ENCODE results near the gene XKR8.

Gene XKR8

DNA sequence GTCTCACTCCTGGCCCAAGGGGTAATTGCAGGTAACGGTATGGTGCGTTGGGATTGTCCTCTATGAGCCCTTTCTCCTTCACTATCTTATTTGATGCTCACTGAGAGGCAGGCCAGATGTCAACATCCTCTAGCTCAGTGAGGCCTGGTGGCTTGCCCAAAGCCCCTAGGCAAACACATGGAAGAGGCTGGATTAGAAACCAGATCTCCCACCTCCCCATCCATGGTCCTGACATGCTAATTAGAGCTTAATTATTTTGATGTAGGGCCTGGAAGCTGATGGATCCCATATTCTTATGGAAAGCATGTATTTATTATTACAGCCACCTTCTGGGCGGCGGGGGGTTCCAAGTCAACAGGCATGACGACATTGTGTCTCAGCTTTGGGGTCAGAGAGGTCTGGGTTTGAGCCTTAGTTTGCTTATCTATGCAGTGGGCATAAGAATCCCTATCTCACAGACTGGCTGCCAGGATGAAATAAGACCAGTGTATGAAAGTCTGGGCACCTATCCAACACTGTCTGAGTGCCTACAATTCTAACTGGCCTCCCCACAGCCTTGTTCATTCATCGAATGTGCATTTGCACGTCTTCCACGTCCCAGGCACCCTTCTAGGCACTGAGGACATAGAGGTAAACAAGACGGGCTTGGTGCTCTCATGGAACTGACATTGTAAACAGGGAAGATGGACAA lies 18.8 kb upstream of the XKR8 start:
- FAIRE-seq (no peak), DNase-seq (ENCODE audit: insufficient read length, low spot score) (no peak)
- TF ChIP-seq POLR2A (IDR thresholded peaks at IDR 0.05; ENCODE audit: low read depth, low read length), result no peak

DNA sequence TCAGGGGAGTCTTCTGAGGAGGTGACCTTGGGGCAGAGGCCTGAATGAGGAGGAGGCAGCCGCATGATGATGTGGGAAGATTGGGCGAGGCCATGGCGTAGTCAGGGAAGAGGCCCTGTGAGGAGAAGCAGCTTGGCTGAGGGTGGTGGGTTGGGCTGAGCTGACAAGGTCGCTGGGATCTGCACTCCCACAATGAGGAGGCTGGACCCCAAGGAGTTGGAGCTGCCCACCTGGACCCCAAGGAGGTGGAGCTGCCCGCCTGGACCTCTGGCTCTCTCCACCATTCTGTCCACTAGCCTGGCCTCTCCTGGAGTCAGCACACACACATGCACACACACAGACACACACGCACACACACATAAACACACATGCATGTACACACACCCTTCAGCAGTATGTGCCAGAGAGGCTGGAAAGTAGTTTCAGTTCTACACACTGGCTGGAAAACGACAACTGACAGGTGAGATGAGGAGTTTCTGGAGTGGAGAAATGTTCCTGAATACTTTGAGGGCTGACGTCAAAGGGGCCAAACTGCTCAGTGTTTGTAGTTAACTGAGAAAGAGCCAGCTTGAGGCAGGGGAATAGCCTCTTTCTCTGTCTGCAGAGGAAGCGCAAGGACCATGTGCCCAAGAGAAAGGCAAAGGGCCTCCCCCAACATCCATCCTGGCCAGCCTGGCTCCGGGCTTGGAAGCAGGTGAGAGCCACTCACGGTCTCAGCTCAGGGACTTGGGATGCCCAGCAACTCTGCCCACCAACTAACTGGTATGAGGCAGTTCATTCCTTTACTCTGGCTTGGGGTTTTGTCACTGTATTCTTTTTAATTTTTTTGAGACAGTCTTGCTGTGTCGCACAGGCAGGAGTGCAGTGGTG lies 17.9 kb upstream of the XKR8 start:
- TF ChIP-seq POLR2A (IDR thresholded peaks at IDR 0.05; ENCODE audit: low read depth, low read length), result no peak
- DNase-seq (ENCODE audit: insufficient read length, low spot score), result no peak
- no peak for FAIRE-seq

- no peak for DNase-seq (ENCODE audit: insufficient read length, low spot score)
- FAIRE-seq, result no peak
- no peak for TF ChIP-seq POLR2A (IDR thresholded peaks at IDR 0.05; ENCODE audit: low read depth, low read length)
These were observed 14.8 kb upstream of the XKR8 start for GRCh38 chr1:27945020-27945419.

GRCh38 chr1:27949027-27949426 lies 10.7 kb upstream of the XKR8 start:
- no peak for FAIRE-seq
- TF ChIP-seq POLR2A (IDR thresholded peaks at IDR 0.05; ENCODE audit: low read depth, low read length), result no peak
- no peak for DNase-seq (ENCODE audit: insufficient read length, low spot score)

DNA sequence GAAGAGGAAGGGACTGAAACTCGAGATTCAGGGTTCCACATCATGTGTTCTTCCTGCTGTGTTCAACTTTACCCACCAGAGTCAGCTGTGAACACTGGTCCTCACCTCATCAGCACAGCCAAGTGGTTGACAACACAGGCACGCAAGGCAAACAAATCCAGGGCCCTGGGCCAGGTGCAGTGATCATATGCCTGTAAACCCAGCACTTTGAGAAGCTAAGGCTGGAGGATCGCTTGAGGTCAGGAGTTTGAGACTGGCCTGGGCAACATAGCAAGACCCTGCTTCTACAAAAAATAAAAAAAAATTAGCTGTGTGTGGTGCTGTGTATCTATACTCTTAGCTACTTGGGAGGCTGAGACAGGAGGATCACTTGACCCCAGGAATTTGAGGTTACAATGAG lies 8.4 kb upstream of the XKR8 start:
- DNase-seq (ENCODE audit: insufficient read length, low spot score), result no peak

DNA sequence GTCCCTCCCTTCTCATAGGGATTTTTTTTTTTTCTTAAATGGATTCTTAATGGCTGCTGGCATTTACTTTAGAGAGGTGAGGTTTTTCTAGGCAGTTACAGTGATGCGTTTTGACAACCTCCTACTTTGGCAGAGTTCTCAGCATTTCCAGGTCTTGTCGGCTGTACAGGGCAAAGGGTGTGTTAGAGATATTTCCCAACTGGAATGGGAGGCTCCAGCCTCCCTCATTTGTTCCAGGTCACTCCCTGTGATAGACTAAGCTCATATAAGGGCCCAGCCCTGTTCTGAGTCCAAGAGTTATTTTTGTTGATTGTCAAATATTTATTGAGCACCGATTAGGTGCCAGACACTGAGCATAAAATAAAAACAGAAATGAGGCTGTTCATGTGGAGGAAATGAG lies 7.6 kb upstream of the XKR8 start:
- DNase-seq (ENCODE audit: insufficient read length, low spot score), result no peak
- FAIRE-seq, result no peak
- no peak for TF ChIP-seq POLR2A (IDR thresholded peaks at IDR 0.05; ENCODE audit: low read depth, low read length)

More for the DNA sequence above, 8.4 kb upstream of the XKR8 start:
- FAIRE-seq, result no peak
- no peak for TF ChIP-seq POLR2A (IDR thresholded peaks at IDR 0.05; ENCODE audit: low read depth, low read length)

- DNase-seq (ENCODE audit: insufficient read length, low spot score), result no peak
- FAIRE-seq, result no peak
- TF ChIP-seq POLR2A (IDR thresholded peaks at IDR 0.05; ENCODE audit: low read depth, low read length), result no peak
These were observed 5.6 kb upstream of the XKR8 start for GRCh38 chr1:27954186-27954585.

DNA sequence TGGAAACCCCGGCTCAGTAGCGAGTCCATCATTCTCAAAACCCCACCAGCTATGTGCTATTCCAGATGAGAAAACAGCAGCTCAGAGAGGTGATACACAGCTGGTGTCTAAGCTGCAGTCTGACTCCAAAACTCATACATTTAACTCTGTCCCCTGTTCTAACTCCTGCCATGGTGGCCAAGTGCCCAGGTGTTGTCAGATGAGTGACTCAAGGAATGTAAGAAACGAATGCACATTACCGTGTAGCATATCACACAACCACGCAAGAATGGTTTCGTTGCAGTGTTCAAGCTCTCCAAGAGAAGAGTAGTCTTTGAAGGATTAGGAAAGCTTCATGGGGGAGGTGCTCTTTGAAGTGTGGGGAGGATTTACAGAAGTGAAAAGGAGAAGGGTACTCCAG lies 4.7 kb upstream of the XKR8 start:
- DNase-seq (ENCODE audit: insufficient read length, low spot score), result no peak
- FAIRE-seq, result no peak
- no peak for TF ChIP-seq POLR2A (IDR thresholded peaks at IDR 0.05; ENCODE audit: low read depth, low read length)

DNA sequence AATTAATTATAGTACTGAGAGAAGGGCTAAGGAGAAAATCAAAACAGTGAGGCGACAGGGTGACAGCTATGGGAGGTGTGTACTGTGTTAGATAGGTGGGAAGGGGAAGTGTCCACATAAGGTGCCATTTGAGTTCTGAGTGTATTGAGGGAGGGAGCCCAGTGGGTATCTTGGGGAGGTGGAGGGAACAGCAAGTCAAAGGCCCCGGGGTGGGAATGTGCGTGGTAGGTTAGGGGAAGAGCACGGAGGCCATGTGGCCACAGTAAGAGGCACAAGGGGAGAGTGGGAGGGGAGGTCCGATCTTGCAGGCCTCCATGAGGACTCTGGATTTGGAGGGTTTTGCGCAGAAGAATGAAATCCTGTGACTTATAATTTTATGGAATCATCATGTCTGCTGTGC lies 3.0 kb upstream of the XKR8 start:
- no peak for TF ChIP-seq POLR2A (IDR thresholded peaks at IDR 0.05; ENCODE audit: low read depth, low read length)
- DNase-seq (ENCODE audit: insufficient read length, low spot score), result no peak
- no peak for FAIRE-seq

DNA sequence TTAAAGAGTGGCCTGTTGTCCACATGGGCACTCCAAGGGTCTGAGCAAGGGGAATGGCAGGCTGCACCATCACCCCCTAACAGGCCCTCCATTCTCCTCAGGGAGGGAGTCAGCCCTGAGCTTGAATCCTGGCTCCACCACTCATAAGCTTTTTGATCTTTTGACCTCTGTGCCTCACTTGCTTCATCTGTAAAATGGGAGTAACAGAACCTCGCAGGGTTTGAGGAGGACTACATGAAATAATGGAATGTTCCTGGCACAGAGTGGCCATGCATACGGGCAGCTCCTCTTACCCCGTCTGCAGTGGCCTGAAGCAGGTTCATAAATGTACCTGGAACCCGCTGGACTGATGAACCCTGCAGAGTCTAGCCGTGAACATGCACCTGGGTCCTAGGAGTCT lies 2.1 kb upstream of the XKR8 start:
- no peak for TF ChIP-seq POLR2A (IDR thresholded peaks at IDR 0.05; ENCODE audit: low read depth, low read length)
- FAIRE-seq (no peak), DNase-seq (ENCODE audit: insufficient read length, low spot score) (no peak)

GRCh38 chr1:27958513-27958912 lies 1.3 kb upstream of the XKR8 start:
- FAIRE-seq, result no peak
- no peak for DNase-seq (ENCODE audit: insufficient read length, low spot score)
- no peak for TF ChIP-seq POLR2A (IDR thresholded peaks at IDR 0.05; ENCODE audit: low read depth, low read length)

GRCh38 chr1:27960762-27961645 lies 1.2 kb downstream of the XKR8 start:
- DNase-seq (ENCODE audit: insufficient read length, low spot score), result peak; percentile 58
- no peak for FAIRE-seq
- no peak for TF ChIP-seq POLR2A (IDR thresholded peaks at IDR 0.05; ENCODE audit: low read depth, low read length)

- DNase-seq (ENCODE audit: insufficient read length, low spot score), result no peak
- no peak for FAIRE-seq
These were observed 2.0 kb downstream of the XKR8 start for GRCh38 chr1:27961646-27962221.

DNA sequence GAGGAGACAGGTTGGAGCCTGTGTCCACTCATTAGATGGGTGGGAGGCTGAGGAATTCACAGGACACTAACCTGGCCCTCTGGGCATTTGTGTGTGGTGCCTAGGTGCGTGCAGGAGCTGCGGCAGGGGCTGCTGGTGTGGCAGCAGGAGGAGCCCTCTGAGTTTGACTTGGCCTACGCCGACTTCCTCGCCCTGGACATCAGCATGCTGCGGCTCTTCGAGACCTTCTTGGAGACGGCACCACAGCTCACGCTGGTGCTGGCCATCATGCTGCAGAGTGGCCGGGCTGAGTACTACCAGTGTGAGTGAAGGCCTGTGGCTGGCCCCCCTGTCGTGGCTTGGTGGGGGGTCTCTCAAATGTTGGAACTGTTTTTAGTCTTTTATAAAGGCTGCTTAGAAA lies 3.6 kb downstream of the XKR8 start:
- TF ChIP-seq POLR2A (IDR thresholded peaks at IDR 0.05; ENCODE audit: low read depth, low read length), result no peak
- DNase-seq (ENCODE audit: insufficient read length, low spot score), result no peak
- FAIRE-seq, result no peak

More at GRCh38 chr1:27961646-27962221, 2.0 kb downstream of the XKR8 start:
- TF ChIP-seq POLR2A (IDR thresholded peaks at IDR 0.05; ENCODE audit: low read depth, low read length), result no peak
